ENCODE measurements around the gene MCU.
A peak's percentile ranks its signal among the peaks of the same experiment; 100 is the strongest.
"Not testable (repeated sequence)": the region's sequence is repeated elsewhere in the genome, so short reads cannot be mapped to it uniquely, and the experiment has no call there.

The MCU gene

GRCh38 chr10:72663971-72664370, 28.0 kb upstream of the MCU start:
- ChIA-PET POLR2A (ENCODE audit: low non-redundant PET) (no interaction called here), CTCF (no interaction called here)
- no peak for DNase-seq (ENCODE audit: low spot score)
- H3K27ac ChIP-seq, result no peak overlapping the region
- no peak for TF ChIP-seq CTCF (conservative IDR thresholded peaks at IDR 0.05; ENCODE audit: low read depth)

- ChIA-PET POLR2A (ENCODE audit: low non-redundant PET) (no interaction called here), CTCF (interaction anchor here (0.5 kb wide), 1 partner anchor 180 kb away, joined by 4 read pairs; no protein-coding TSS in a partner anchor)
- no peak for TF ChIP-seq CTCF (conservative IDR thresholded peaks at IDR 0.05; ENCODE audit: low read depth)
- DNase-seq (ENCODE audit: low spot score), result peak; percentile 87
- peak overlapping the region; percentile 49; the same call in 1 of the 2 replicates for H3K27ac ChIP-seq
These were observed 26.0 kb upstream of the MCU start for GRCh38 chr10:72665925-72666324.

GRCh38 chr10:72667207-72667864, 24.6 kb upstream of the MCU start:
- CTCF ChIA-PET, result interaction anchor here (0.8 to 1.0 kb wide), 2 partner anchors 15 to 592 kb away, joined by 3 to 6 read pairs; no protein-coding TSS in a partner anchor

GRCh38 chr10:72673280-72673679, 18.7 kb upstream of the MCU start:
- CTCF ChIA-PET, result no interaction called here
- TF ChIP-seq CTCF (conservative IDR thresholded peaks at IDR 0.05; ENCODE audit: low read depth), result no peak
- POLR2A ChIA-PET (ENCODE audit: low non-redundant PET), result no interaction called here
- no peak for DNase-seq (ENCODE audit: low spot score)
- H3K27ac ChIP-seq, result no peak overlapping the region

More at GRCh38 chr10:72667207-72667864, 24.6 kb upstream of the MCU start:
- peak overlapping the region; percentile 28; the same call in 1 of the 2 replicates for H3K27ac ChIP-seq
- POLR2A ChIA-PET (ENCODE audit: low non-redundant PET), result no interaction called here
- TF ChIP-seq CTCF (conservative IDR thresholded peaks at IDR 0.05; ENCODE audit: low read depth), result no peak
- DNase-seq (ENCODE audit: low spot score), result no peak

GRCh38 chr10:72674174-72674573, 17.8 kb upstream of the MCU start:
- DNase-seq (ENCODE audit: low spot score); H3K27ac ChIP-seq; POLR2A ChIA-PET (ENCODE audit: low non-redundant PET): not testable (repeated sequence)
- CTCF ChIA-PET, result interaction anchor here (0.6 to 0.9 kb wide), 2 partner anchors 14 to 107 kb away, joined by 3 to 4 read pairs; no protein-coding TSS in a partner anchor

- no peak for DNase-seq (ENCODE audit: low spot score)
- ChIA-PET CTCF (interaction anchor here (0.6 to 1.2 kb wide), 2 partner anchors 155 to 195 kb away, joined by 3 to 5 read pairs; no protein-coding TSS in a partner anchor), POLR2A (ENCODE audit: low non-redundant PET) (no interaction called here)
- H3K27ac ChIP-seq, result no peak overlapping the region
- no peak for TF ChIP-seq CTCF (conservative IDR thresholded peaks at IDR 0.05; ENCODE audit: low read depth)
These were observed 12.1 kb upstream of the MCU start for GRCh38 chr10:72679838-72680241.

GRCh38 chr10:72682638-72683037, 9.3 kb upstream of the MCU start:
- no peak for TF ChIP-seq CTCF (conservative IDR thresholded peaks at IDR 0.05; ENCODE audit: low read depth)
- ChIA-PET CTCF (interaction anchor here (0.6 to 0.9 kb wide), 2 partner anchors 20 to 36 kb away, joined by 4 to 5 read pairs; no protein-coding TSS in a partner anchor), POLR2A (ENCODE audit: low non-redundant PET) (no interaction called here)
- DNase-seq (ENCODE audit: low spot score), result no peak
- H3K27ac ChIP-seq, result no peak overlapping the region

Data from RWPE1 (cell line).